GM12872 (cell line): ENCODE measurements around the gene PRKD2.

Experiments used
- CTCF ChIP-seq: IDR thresholded peaks from 3 replicates; pipeline ENCODE4 v1.5.1; 2011; ENCODE audit warnings: low read depth, mild to moderate bottlenecking, low read length, moderate library complexity; ENCODE audit not compliant: insufficient read depth

The PRKD2 gene

GRCh38 chr19:46660008-46660517 lies 56.9 kb downstream of the PRKD2 start:
- no peak for TF ChIP-seq CTCF

- TF ChIP-seq CTCF, result no peak
Observed at GRCh38 chr19:46659151-46660007, 57.5 kb downstream of the PRKD2 start.

GRCh38 chr19:46656541-46656940 lies 60.4 kb downstream of the PRKD2 start:
- no peak for TF ChIP-seq CTCF

GRCh38 chr19:46654621-46655152 lies 62.2 kb downstream of the PRKD2 start:
- TF ChIP-seq CTCF, result no peak

GRCh38 chr19:46650445-46650844 lies 66.5 kb downstream of the PRKD2 start:
- TF ChIP-seq CTCF, result no peak

GRCh38 chr19:46648961-46649960 lies 67.7 kb downstream of the PRKD2 start:
- no peak for TF ChIP-seq CTCF
